ENCODE measurements around the gene ATP6V1E1.

DNA sequence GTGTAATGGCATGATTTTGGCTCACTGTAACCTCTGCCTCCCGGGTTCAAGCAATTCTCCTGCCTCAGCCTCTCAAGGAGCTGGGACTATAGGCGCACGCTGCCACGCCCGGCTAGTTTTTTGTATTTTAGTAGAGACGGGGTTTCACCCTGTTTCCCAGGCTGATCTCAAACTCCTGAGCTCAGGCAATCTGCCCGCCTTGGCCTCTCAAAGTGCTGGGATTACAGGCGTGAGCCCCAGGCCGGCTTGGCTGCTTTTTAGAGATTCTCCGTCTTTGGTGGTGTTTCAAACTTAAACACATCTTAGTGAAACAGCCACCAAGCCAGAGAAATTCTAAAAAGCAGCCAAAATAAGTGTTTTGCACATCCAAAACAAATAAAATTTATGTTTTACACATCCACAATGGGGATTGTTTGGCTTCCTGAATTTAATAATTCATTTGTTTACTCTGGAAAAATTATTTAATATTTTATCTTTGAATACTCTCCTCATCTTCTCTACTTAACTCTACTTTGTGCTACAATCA lies 28.4 kb upstream of the ATP6V1E1 start:
- TF ChIP-seq ZSCAN23 (tag by site-specific recombination; IDR thresholded peaks at IDR 0.05) = no peak
- TF ChIP-seq, protein P1, sequence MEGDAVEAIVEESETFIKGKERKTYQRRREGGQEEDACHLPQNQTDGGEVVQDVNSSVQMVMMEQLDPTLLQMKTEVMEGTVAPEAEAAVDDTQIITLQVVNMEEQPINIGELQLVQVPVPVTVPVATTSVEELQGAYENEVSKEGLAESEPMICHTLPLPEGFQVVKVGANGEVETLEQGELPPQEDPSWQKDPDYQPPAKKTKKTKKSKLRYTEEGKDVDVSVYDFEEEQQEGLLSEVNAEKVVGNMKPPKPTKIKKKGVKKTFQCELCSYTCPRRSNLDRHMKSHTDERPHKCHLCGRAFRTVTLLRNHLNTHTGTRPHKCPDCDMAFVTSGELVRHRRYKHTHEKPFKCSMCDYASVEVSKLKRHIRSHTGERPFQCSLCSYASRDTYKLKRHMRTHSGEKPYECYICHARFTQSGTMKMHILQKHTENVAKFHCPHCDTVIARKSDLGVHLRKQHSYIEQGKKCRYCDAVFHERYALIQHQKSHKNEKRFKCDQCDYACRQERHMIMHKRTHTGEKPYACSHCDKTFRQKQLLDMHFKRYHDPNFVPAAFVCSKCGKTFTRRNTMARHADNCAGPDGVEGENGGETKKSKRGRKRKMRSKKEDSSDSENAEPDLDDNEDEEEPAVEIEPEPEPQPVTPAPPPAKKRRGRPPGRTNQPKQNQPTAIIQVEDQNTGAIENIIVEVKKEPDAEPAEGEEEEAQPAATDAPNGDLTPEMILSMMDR (tag by site-specific recombination; IDR thresholded peaks at IDR 0.05) = no peak
- no peak for TF ChIP-seq REST (tag by site-specific recombination; IDR thresholded peaks at IDR 0.05)
- TF ChIP-seq ZNF274 (IDR thresholded peaks at IDR 0.05; ENCODE audit: low read length) = no peak
- TF ChIP-seq ZNF274 (tag by site-specific recombination; IDR thresholded peaks at IDR 0.05; ENCODE audit: borderline replicate concordance) = no peak
- TF ChIP-seq KLF7 (tag by site-specific recombination; IDR thresholded peaks at IDR 0.05; ENCODE audit: borderline replicate concordance) = no peak
